ENCODE data around the gene TXNL1. TPM values are rescaled to one million over a fixed set of nuclear protein-coding genes. Genes with fewer than 3 reads are reported as not detected.

The TXNL1 gene
- total RNA-seq, 2 experiments from 2014 or later, result 72.8 to 74.5 TPM

GRCh38 chr18:56569416-56569815 lies 69.0 kb downstream of the TXNL1 start:
- Mint-ChIP-seq H3K4me1 (ENCODE audit: low read depth) (no peaks in the 10 kb centered on the region), H3K27ac (no peak overlapping the region), H3K27me3 (peaks cover 2% of the 10 kb centered on the region), H3K9me3 (no peaks in the 10 kb centered on the region), H3K36me3 (ENCODE audit: low read depth) (no peaks in the 10 kb centered on the region), H3K4me3 (no peak overlapping the region)
- no peak for ATAC-seq
- TF ChIP-seq CTCF (IDR thresholded peaks at IDR 0.05), result no peak
- ChIA-PET CTCF (no interaction called here), POLR2A (no interaction called here)
- intact Hi-C loops (cut with micrococcal nuclease), result no loop called here
- DNase-seq, result no peak

GRCh38 chr18:56568986-56569385 lies 69.4 kb downstream of the TXNL1 start:
- ChIA-PET POLR2A (no interaction called here), CTCF (no interaction called here)
- TF ChIP-seq CTCF (IDR thresholded peaks at IDR 0.05), result no peak
- Mint-ChIP-seq H3K27me3 (peaks cover 2% of the 10 kb centered on the region), H3K4me1 (ENCODE audit: low read depth) (no peaks in the 10 kb centered on the region), H3K36me3 (ENCODE audit: low read depth) (no peaks in the 10 kb centered on the region), H3K27ac (no peak overlapping the region), H3K4me3 (no peak overlapping the region), H3K9me3 (no peaks in the 10 kb centered on the region)
- intact Hi-C loops (cut with micrococcal nuclease), result no loop called here
- no peak for ATAC-seq
- DNase-seq, result no peak

GRCh38 chr18:56565551-56566345 lies 72.6 kb downstream of the TXNL1 start:
- ChIA-PET CTCF (interaction anchor here (1.3 kb wide), 1 partner anchor 11 kb away, joined by 3 read pairs; no protein-coding TSS in a partner anchor), POLR2A (no interaction called here)
- intact Hi-C loops (cut with micrococcal nuclease), result no loop called here
- no peak overlapping the region for H3K27ac Mint-ChIP-seq
- H3K4me3 Mint-ChIP-seq, result no peak overlapping the region
- no peak for TF ChIP-seq CTCF (IDR thresholded peaks at IDR 0.05)
- H3K4me1 Mint-ChIP-seq (ENCODE audit: low read depth), result no peaks in the 10 kb centered on the region
- H3K9me3 Mint-ChIP-seq, result no peaks in the 10 kb centered on the region
- no peaks in the 10 kb centered on the region for H3K36me3 Mint-ChIP-seq (ENCODE audit: low read depth)
- ATAC-seq, result no peak
- no peak for DNase-seq
- peaks cover 2% of the 10 kb centered on the region for H3K27me3 Mint-ChIP-seq

- ChIA-PET CTCF (interaction anchor here (1.3 kb wide), 1 partner anchor 12 kb away, joined by 3 read pairs; no protein-coding TSS in a partner anchor), POLR2A (no interaction called here)
- Mint-ChIP-seq H3K27ac (no peak overlapping the region), H3K27me3 (peaks cover 2% of the 10 kb centered on the region), H3K36me3 (ENCODE audit: low read depth) (no peaks in the 10 kb centered on the region), H3K4me1 (ENCODE audit: low read depth) (no peaks in the 10 kb centered on the region), H3K9me3 (no peaks in the 10 kb centered on the region), H3K4me3 (no peak overlapping the region)
- ATAC-seq, result no peak
- no peak for DNase-seq
- intact Hi-C loops (cut with micrococcal nuclease), result no loop called here
- no peak for TF ChIP-seq CTCF (IDR thresholded peaks at IDR 0.05)
These were observed 73.3 kb downstream of the TXNL1 start for GRCh38 chr18:56565046-56565445.

GRCh38 chr18:56563568-56563967 lies 74.8 kb downstream of the TXNL1 start:
- no peaks in the 10 kb centered on the region for H3K9me3 Mint-ChIP-seq
- H3K27ac Mint-ChIP-seq, result no peak overlapping the region
- no peaks in the 10 kb centered on the region for H3K36me3 Mint-ChIP-seq (ENCODE audit: low read depth)
- DNase-seq, result peak; percentile 8
- no peak overlapping the region for H3K4me3 Mint-ChIP-seq
- no peaks in the 10 kb centered on the region for H3K4me1 Mint-ChIP-seq (ENCODE audit: low read depth)
- intact Hi-C loops (cut with micrococcal nuclease), result no loop called here
- POLR2A ChIA-PET, result no interaction called here
- CTCF ChIA-PET, result no interaction called here
- peaks cover 1% of the 10 kb centered on the region for H3K27me3 Mint-ChIP-seq
- ATAC-seq, result no peak
- no peak for TF ChIP-seq CTCF (IDR thresholded peaks at IDR 0.05)
